Endothelial cell of umbilical vein (primary cell): ENCODE data around the gene KIF20B. TPM values are rescaled to one million over a fixed set of nuclear protein-coding genes. Genes with fewer than 3 reads are reported as not detected.

Source experiments
- BruUV-seq: library from RNA; stranded (reverse); fragments of 400-500 nt; replicated peaks from 2 replicates; lab custom pipeline; 2021; lab: Mats Ljungman, UMichigan
- CTCF ChIA-PET: fragments of 300-600, 350-600 bp; sonication (Branson Sonifier 250); formaldehyde crosslinking; loops from one replicate; lab custom pipeline; 2021; ENCODE audit warnings: antibody characterized with exemption, inconsistent platforms; lab: Charles Lee
- POLR2A ChIA-PET: fragments of 300-600, 350-600 bp; sonication (Branson Sonifier 250); formaldehyde crosslinking; loops from one replicate; lab custom pipeline; 2021; ENCODE audit warnings: antibody characterized with exemption, inconsistent platforms; lab: Charles Lee
- DNase-seq: peaks from one replicate; pipeline ENCODE4 v3.0.0-alpha.2; 2011; ENCODE audit warnings: low read depth, low spot score
- FAIRE-seq: peaks from 2 replicates; lab custom pipeline; 2011; peaks lifted over from hg19 to GRCh38; lab: Jason Lieb, UNC
- H2AFZ ChIP-seq: 2 replicates; pipeline ENCODE4 v1.6.0; 2012; ENCODE audit warnings: low read depth, low read length, control low read depth, inconsistent platforms
- H3K27ac ChIP-seq: 2 replicates; pipeline ENCODE4 v1.5.1; 2011; ENCODE audit warnings: low read depth, mild to moderate bottlenecking, control low read depth, low read length, moderate library complexity; ENCODE audit not compliant: insufficient read depth
- H3K27me3 ChIP-seq, 2 experiments: 2 replicates each; pipeline versions ENCODE4 v1.6.0 to v1.6.1; 2011; ENCODE audit warnings: low read length in 2 of 2, mixed read lengths in 1 of 2; ENCODE audit not compliant: control insufficient read depth in 2 of 2, insufficient read depth in 2 of 2
- H3K36me3 ChIP-seq, 2 experiments: 2 replicates in 1 of 2; 3 replicates in 1 of 2; pipeline ENCODE4 v1.5.1; 2011; ENCODE audit warnings: low read length in 2 of 2, mild to moderate bottlenecking in 1 of 2, moderate library complexity in 1 of 2; ENCODE audit not compliant: control insufficient read depth in 2 of 2, insufficient read depth in 2 of 2; ENCODE audit errors: extremely low read depth in 1 of 2
- H3K4me1 ChIP-seq: 3 replicates; pipeline ENCODE4 v1.5.1; 2011; ENCODE audit warnings: mild to moderate bottlenecking, low read length; ENCODE audit not compliant: control insufficient read depth, insufficient read depth; ENCODE audit errors: extremely low read depth
- H3K4me2 ChIP-seq: 2 replicates; pipeline ENCODE4 v1.6.1; 2011; ENCODE audit warnings: low read length, control low read depth, mixed read lengths; ENCODE audit not compliant: insufficient read depth
- H3K4me3 ChIP-seq, 3 experiments: fragments of 200-600 bp in 1 of 3; sonication (generic), shearing (Covaris generic) in 1 of 3; replicated peaks in 1 of 3; 2 replicates each; pipeline ENCODE4 v1.5.1; 2011 to 2016; ENCODE audit warnings: control low read depth in 3 of 3, low read length in 3 of 3, mild to moderate bottlenecking in 2 of 3, inconsistent platforms in 1 of 3, low read depth in 1 of 3, moderate library complexity in 1 of 3; ENCODE audit not compliant: insufficient read depth in 1 of 3
- H3K79me2 ChIP-seq: 2 replicates; pipeline ENCODE4 v1.6.0; 2012; ENCODE audit warnings: low read length, inconsistent platforms; ENCODE audit not compliant: control insufficient read depth, insufficient read depth
- H3K9ac ChIP-seq: replicated peaks from 2 replicates; pipeline ENCODE3; 2011; ENCODE audit warnings: low read length, control low read depth; ENCODE audit not compliant: insufficient read depth; ENCODE audit errors: extremely low read depth
- H3K9me1 ChIP-seq: replicated peaks from 3 replicates; pipeline ENCODE4 v1.6.0; 2011; ENCODE audit warnings: mild to moderate bottlenecking, low read length; ENCODE audit not compliant: control insufficient read depth, insufficient read depth; ENCODE audit errors: extremely low read depth
- H3K9me3 ChIP-seq: replicated peaks from 2 replicates; pipeline ENCODE4 v1.5.1; 2012; ENCODE audit warnings: low read length, inconsistent platforms; ENCODE audit not compliant: control insufficient read depth, insufficient read depth
- H4K20me1 ChIP-seq: replicated peaks from 2 replicates; pipeline ENCODE3; 2011; ENCODE audit warnings: mild to moderate bottlenecking, low read length; ENCODE audit not compliant: control insufficient read depth, insufficient read depth; ENCODE audit errors: extremely low read depth
- EZH2 ChIP-seq: IDR thresholded peaks from 2 replicates; pipeline ENCODE4 v1.6.1; 2012; ENCODE audit warnings: borderline replicate concordance, low read depth, mild to moderate bottlenecking, moderate library complexity, low read length, inconsistent platforms; ENCODE audit not compliant: severe bottlenecking
- FOS ChIP-seq: IDR thresholded peaks from 2 replicates; pipeline ENCODE4 v1.6.1; 2011; ENCODE audit warnings: mild to moderate bottlenecking, low read length, moderate library complexity, borderline replicate concordance; ENCODE audit not compliant: insufficient read depth
- GATA2 ChIP-seq: IDR thresholded peaks from 2 replicates; pipeline ENCODE4 v1.7.0; 2011; ENCODE audit warnings: low read depth, mild to moderate bottlenecking, moderate library complexity, mixed read lengths, low read length; ENCODE audit not compliant: insufficient read length, insufficient read depth
- JUN ChIP-seq: IDR thresholded peaks from 2 replicates; pipeline ENCODE4 v1.6.1; 2011; ENCODE audit warnings: borderline replicate concordance, low read depth; ENCODE audit not compliant: insufficient read length, insufficient read depth
- MYC ChIP-seq: IDR thresholded peaks from one replicate; pipeline ENCODE4 v1.6.1; 2011; ENCODE audit warnings: mild to moderate bottlenecking, low read depth, low read length
- POLR2A ChIP-seq: IDR thresholded peaks from 2 replicates; pipeline ENCODE4 v1.6.1; 2012; ENCODE audit warnings: low read depth, mild to moderate bottlenecking, control low read depth, low read length
- POLR2AphosphoS5 ChIP-seq: IDR thresholded peaks from 2 replicates; pipeline ENCODE4 v1.6.1; 2012; ENCODE audit warnings: low read depth, mild to moderate bottlenecking, control low read depth, low read length, moderate library complexity; ENCODE audit not compliant: insufficient read depth
- dilution Hi-C: fragments of 300-500 bp; cut with MboI; formaldehyde crosslinking; loops from one replicate; pipeline ENCODE4 v1.15.0; 2019; ENCODE audit warnings: low sequenced_read_pairs; ENCODE audit not compliant: extremely low pct_ligation_motif_present
- intact Hi-C: fragments of 100-400 bp; cut with micrococcal nuclease; formaldehyde crosslinking; loops from one replicate; pipeline ENCODE4 v1.10.0; 2022
- polyA plus RNA-seq, 4 experiments: library from polyadenylated mRNA; depleted of rRNA in 3 of 4; stranded (reverse) in 3 of 4; unstranded in 1 of 4; fragments of >200 nt; gene quantifications; 2 replicates each; pipeline versions ENCODE4 v1.2.1 to v1.2.3, GENCODE V29; 2011 to 2012; ENCODE audit warnings: missing spikeins in 1 of 4
- total RNA-seq: library from RNA; stranded (reverse); gene quantifications from 2 replicates; pipeline ENCODE4 v1.2.3, GENCODE V29; 2021
- TF ChIP-seq, protein P1 (sequence below): IDR thresholded peaks from 2 replicates; pipeline ENCODE4 v1.6.1; 2011; ENCODE audit not compliant: insufficient read depth, insufficient read length
- TF ChIP-seq, protein P2 (sequence below), 2 donors: IDR thresholded peaks; 1 replicate in 1 of 2; 2 replicates in 1 of 2; pipeline ENCODE4 v1.5.1; 2011; ENCODE audit warnings: low read length in 2 of 2, mild to moderate bottlenecking in 2 of 2, moderate library complexity in 2 of 2, control low read depth in 1 of 2, inconsistent platforms in 1 of 2, low read depth in 1 of 2; ENCODE audit not compliant: insufficient read depth in 1 of 2; ENCODE audit errors: extremely low read depth in 1 of 2

Gene KIF20B
- total and polyA plus RNA-seq, 2 donors (not counting 3 experiments of a cell fraction or from before 2014, with no cell fraction given), result 2.6 to 39.7 TPM

DNA sequence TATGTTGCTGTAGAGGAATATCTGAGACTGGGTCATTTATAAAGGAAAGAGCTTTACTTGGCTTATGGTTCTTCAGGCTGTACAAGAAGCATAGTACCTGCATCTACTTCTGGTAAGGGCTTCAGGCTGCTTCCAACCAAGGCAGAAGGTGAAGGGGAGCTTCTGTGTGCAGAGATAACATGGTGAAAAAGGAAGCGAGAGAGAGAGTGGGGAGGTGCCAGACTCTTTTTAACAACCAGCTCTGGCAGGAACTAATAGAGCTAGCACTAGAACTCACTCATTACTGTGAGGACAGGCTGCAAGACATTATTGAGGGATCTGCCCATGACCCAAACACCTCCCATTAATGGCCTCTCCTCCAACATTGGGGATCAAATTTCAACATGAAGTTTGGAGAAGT is 94.5 kb downstream of the KIF20B start:
- Histone ChIP-seq H3K27ac (no peak overlapping the region), H3K9me3 (no peaks in the 10 kb centered on the region), H3K9me1 (no peaks in the 10 kb centered on the region), H3K4me3 (no peak overlapping the region), H3K79me2 (no peaks in the 10 kb centered on the region), H2AFZ (no peak overlapping the region), H3K4me2 (no peak overlapping the region), H4K20me1 (no peaks in the 10 kb centered on the region), H3K4me1 (peaks cover 8% of the 10 kb centered on the region), H3K9ac (no peak overlapping the region), H3K36me3 (no peaks in the 10 kb centered on the region), H3K27me3 (peaks cover 0 to 2% of the 10 kb centered on the region in 2 experiments)
- BruUV-seq, result no TSS peak
- DNase-seq (no peak), FAIRE-seq (no peak)
- TF ChIP-seq EZH2 (no peak), MYC (no peak), GATA2 (no peak), JUN (no peak), FOS (no peak), POLR2A (no peak), POLR2AphosphoS5 (no peak)
- TF ChIP-seq, protein P1, sequence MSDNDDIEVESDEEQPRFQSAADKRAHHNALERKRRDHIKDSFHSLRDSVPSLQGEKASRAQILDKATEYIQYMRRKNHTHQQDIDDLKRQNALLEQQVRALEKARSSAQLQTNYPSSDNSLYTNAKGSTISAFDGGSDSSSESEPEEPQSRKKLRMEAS, result no peak
- TF ChIP-seq, protein P2, sequence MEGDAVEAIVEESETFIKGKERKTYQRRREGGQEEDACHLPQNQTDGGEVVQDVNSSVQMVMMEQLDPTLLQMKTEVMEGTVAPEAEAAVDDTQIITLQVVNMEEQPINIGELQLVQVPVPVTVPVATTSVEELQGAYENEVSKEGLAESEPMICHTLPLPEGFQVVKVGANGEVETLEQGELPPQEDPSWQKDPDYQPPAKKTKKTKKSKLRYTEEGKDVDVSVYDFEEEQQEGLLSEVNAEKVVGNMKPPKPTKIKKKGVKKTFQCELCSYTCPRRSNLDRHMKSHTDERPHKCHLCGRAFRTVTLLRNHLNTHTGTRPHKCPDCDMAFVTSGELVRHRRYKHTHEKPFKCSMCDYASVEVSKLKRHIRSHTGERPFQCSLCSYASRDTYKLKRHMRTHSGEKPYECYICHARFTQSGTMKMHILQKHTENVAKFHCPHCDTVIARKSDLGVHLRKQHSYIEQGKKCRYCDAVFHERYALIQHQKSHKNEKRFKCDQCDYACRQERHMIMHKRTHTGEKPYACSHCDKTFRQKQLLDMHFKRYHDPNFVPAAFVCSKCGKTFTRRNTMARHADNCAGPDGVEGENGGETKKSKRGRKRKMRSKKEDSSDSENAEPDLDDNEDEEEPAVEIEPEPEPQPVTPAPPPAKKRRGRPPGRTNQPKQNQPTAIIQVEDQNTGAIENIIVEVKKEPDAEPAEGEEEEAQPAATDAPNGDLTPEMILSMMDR (IDR thresholded peaks at IDR 0.05; ENCODE audit: extremely low read depth in 1 of 2, insufficient read depth in 1 of 2, low read depth in 1 of 2, low read length in 2 of 2), result no peak
- dilution Hi-C loops, result no loop called here
- intact Hi-C loops, result loop anchor here (10.0 kb wide), 3 partner anchors 159 to 949 kb away; no protein-coding TSS in a partner anchor
- ChIA-PET CTCF (interaction anchor here (0.7 to 1.4 kb wide), 3 partner anchors 41 to 1076 kb away, joined by 3 to 4 read pairs (median 3); partner anchors contain the start of gene RPP30), POLR2A (no interaction called here)
